ENCODE data around the gene IL17RC.
"Not testable (repeated sequence)": the region's sequence is repeated elsewhere in the genome, so short reads cannot be mapped to it uniquely, and the experiment has no call there.

The IL17RC gene

DNA sequence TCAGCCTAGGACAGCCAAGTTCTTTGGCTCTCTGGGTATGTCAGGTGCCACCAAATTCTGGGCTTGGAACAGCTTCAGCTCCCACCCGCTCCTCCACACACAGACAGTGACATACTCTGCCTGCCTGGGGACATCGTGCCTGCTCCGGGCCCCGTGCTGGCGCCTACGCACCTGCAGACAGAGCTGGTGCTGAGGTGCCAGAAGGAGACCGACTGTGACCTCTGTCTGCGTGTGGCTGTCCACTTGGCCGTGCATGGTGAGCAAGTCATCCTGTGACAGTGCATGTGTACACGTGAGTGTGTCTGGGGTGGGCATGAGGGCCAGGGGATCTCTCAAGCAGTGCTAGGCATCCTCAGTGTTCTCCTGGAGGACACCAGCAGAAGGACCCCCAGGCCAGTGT lies 922 bp downstream of the IL17RC start:
- DNase-seq: no peak

DNA sequence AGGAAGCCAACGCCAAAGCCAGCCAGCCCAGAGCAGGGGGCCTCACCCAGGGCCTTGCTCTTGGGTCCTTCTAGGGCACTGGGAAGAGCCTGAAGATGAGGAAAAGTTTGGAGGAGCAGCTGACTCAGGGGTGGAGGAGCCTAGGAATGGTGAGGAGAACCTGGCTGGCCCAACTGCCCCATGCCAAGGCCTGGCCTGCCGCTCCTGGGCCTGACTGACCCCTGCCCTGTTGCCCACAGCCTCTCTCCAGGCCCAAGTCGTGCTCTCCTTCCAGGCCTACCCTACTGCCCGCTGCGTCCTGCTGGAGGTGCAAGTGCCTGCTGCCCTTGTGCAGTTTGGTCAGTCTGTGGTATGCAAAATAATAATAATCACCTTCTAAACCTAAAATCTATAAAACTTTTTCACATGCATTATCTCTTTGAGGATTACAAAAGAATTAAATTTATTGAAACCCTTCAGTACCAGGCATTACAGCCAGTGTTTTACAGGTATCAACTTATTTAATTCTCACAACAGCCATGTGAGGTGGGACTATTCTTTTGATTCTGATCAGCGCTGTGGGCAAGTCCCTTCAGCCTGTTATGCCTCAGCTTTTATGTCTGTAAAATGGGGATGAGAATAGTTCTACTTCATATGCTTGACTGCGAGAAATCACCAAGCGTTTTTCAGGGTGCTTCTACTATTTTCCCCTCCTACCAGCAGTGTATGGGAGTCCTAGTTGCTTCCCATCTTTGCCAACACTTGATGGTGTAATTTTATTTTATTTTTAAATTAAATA lies 1.6 kb downstream of the IL17RC start:
- DNase-seq: no peak

GRCh38 chr3:9928158-9928557 lies 11.3 kb downstream of the IL17RC start:
- no peak for DNase-seq

GRCh38 chr3:9930804-9931418 lies 14.0 kb downstream of the IL17RC start:
- DNase-seq: peak; percentile 17

DNA sequence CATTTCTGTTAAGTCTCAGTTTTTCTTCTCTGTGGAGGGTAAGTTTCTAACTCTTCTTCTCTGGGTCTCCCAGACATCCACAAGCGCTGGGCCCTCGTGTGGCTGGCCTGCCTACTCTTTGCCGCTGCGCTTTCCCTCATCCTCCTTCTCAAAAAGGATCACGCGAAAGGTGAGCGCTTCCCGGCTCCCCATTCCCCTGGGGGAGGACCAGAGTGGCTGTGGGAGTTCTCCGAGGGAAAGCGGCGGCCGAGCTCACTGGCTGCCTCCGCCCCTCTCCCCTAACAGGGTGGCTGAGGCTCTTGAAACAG lies 15.6 kb downstream of the IL17RC start:
- DNase-seq: no peak

GRCh38 chr3:9932843-9933560 lies 16.1 kb downstream of the IL17RC start:
- peak; percentile 91 for DNase-seq

GRCh38 chr3:9933561-9934234 lies 16.8 kb downstream of the IL17RC start, which contains the start of gene CRELD1:
TSS of gene CRELD1 (plus strand) at chr3:9933834. CDS start at chr3:9934439, 605 bp downstream.
- DNase-seq: peak; percentile 97

- peak; percentile 49 for DNase-seq
These were observed 17.3 kb downstream of the IL17RC start for GRCh38 chr3:9934235-9934621.

GRCh38 chr3:9934993-9935392 lies 18.1 kb downstream of the IL17RC start:
- DNase-seq: no peak

DNA sequence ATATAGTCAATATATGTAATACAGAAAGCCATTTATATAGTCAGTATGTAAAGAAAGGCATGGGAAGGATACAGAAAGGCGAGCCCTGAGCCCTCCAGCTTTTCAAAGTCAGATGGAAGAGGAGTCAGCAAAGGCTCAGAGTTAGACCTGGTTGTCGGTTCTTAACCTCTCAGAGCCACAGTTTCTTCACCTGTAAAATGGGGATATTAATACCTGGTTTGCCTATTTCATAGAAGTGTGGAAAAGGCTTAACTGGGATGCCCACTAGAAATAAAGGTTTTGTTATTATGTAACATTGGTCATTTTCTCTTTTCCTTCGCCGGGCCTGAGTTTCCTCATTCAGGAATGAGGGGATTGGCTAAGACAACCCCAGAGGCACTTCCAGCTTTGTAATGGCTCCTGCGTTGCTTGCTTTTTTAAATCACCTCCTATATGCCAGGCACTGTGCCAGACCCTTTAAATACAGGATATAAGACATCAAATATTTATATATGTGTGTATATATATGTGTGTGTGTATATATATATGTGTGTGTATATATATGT lies 19.1 kb downstream of the IL17RC start:
- no peak for DNase-seq

DNA sequence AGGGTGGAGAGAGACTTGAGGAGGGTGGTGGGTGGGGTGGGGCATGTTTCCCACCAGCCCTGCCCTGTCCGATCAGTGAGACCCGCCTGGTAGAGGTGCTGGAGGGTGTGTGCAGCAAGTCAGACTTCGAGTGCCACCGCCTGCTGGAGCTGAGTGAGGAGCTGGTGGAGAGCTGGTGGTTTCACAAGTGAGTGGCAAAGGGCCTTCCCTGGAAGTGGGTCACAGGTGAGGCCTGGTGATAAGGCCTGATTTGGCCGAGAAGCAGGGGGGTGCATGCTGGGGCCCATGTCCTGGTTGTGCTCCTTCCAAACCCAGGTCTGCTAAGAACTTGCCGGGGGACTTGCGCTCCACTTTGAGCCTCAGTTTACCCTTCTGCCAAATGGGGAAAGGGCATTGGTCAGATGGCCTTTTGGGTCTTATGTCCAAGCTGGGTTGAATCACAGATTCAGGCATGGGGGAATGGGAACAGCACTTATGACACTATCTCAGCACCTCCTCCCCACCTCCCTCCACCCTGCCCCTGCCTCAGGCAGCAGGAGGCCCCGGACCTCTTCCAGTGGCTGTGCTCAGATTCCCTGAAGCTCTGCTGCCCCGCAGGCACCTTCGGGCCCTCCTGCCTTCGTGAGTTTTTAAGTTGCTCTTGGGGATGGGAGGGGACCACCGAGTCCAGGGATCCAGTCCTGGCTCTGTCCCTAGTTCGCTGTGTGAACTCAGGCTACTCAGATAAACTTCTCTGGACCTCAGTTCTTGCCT lies 20.8 kb downstream of the IL17RC start:
- DNase-seq: no peak

GRCh38 chr3:9938966-9939365 lies 22.1 kb downstream of the IL17RC start:
- no peak for DNase-seq

DNA sequence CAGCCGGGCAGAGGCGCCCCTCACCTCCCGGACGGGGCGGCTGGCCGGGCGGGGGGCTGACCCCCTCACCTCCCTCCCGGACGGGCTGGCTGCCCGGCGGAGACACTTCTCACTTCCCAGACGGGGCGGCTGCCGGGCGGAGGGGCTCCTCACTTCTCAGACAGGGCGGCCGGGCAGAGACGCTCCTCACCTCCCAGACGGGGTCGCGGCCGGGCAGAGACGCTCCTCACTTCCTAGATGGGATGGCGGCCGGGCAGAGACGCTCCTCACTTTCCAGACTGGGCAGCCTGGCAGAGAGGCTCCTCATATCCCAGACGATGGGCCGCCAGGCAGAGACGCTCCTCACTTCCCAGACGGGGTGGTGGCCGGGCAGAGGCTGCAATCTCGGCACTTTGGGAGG lies 23.0 kb downstream of the IL17RC start:
- DNase-seq: not testable (repeated sequence)

DNA sequence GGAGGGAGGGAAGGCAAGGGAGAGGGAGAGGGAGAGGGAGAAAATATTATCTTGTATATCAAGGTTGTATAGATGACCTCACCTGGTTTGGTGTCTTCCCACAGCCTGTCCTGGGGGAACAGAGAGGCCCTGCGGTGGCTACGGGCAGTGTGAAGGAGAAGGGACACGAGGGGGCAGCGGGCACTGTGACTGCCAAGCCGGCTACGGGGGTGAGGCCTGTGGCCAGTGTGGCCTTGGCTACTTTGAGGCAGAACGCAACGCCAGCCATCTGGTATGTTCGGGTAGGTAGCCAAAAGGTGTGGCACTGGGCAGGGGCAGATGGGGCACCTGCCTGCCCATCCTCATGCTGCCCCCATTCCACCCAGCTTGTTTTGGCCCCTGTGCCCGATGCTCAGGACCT lies 23.8 kb downstream of the IL17RC start:
- DNase-seq: no peak

DNA sequence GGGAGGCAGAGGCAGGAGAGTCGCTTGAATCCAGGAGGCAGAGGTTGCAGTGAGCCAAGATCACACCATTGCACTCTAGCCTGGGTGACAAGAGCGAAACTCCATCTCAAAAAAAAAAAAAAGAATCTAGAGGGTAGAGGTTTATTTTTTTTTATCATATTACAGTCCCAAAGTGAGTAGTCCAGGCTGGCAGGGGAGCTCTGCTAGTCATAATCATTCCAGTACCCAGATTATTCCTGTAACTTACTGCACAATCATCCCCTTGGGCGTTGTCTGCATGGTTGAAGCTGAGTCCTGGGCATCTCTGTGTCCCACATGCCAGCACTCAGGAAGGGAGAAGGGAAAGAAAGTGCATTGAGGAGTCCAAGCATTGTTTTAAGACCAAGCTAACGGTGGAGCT lies 25.3 kb downstream of the IL17RC start:
- DNase-seq: no peak

- no peak for DNase-seq
These were observed 26.2 kb downstream of the IL17RC start for GRCh38 chr3:9942934-9943690.

DNA sequence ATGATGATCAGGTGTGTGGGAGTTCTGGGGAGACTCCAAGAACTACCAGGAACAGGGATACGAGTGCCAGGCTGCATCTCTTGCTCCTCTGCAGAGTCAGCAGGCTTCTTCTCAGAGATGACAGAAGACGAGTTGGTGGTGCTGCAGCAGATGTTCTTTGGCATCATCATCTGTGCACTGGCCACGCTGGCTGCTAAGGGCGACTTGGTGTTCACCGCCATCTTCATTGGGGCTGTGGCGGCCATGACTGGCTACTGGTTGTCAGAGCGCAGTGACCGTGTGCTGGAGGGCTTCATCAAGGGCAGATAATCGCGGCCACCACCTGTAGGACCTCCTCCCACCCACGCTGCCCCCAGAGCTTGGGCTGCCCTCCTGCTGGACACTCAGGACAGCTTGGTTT lies 27.4 kb downstream of the IL17RC start:
- no peak for DNase-seq

GRCh38 chr3:9945358-9945757 lies 28.5 kb downstream of the IL17RC start:
- DNase-seq: no peak

DNA sequence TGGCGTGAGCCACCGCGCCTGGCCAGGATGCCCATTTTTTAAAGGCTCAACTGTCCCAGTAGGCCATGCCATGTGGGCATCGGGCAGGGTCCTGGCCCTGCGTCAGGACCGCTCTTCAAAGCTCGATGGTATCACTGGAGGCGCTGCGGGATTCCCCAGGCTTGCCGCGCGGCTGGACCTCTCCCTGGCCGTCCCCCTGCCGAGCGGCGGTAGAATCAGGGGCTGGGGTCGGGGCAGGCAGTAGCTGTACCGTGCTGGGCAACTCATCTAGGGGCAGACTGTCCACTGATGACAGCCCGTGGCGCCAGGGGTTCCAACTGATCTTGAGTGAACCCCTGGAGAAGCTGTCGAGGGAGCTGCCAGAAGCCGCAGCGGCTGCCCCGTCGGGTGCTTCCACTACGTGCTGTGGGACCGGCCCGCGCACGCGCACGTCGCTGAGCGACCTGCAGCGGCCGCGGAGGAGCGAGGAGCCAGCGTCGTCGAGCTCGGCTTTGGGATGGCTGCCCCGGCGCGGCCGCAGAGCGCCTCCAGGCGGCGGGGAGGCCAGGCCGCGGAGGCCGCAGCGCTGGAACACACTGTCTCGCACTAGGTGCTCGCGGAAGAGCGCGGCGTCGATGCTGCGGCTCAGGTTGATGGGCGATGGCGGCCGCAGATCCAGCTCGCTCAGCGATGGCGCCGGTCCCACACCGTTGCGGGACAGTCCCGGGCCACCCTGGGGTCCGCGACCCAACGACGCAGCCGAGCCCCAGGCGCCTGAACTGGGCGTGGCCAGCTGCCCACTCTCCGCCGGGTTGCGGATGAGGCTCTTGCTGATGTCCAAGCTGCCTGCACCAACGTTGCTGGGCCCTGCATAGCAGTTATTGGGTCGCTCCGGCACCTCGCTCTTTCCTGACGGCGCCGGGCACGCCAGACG lies 29.5 kb downstream of the IL17RC start:
- DNase-seq: peak; percentile 79
